ENCODE data around the gene TFDP2. TPM values are rescaled to one million over a fixed set of nuclear protein-coding genes. Genes with fewer than 3 reads are reported as not detected.

Gene TFDP2
- total RNA-seq, 2 donors from 2014 or later: 62.7 to 76.4 TPM

DNA sequence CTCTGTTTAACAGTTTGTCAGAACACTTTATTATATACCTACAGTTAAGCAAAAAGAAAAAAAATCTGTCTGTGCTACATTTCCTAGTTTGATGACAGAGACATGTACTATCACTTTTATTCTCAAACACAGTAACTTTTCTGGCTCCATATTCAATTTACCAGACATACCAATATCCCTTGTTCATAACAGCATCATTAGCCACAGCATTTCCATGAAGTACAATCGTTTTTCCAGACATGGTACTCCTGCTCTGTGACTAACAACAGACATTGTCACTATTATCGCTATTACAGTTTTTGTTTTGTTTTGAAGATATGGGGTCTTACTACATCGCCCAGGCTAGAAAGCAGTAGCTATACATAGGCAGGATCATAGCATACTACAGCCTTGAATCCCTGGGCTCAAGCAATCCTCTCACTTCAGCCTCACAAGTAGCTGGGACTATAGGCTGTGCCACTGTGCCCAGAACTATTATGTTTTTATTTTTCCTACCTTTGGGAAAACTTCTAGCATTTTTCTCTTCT lies 14.5 kb downstream of the TFDP2 start:
- H3K4me1 Mint-ChIP-seq: no peaks in the 10 kb centered on the region
- peaks cover 5% of the 10 kb centered on the region for H3K9me3 Mint-ChIP-seq
- H3K36me3 Mint-ChIP-seq (ENCODE audit: low read depth): peaks cover 20% of the 10 kb centered on the region
- H3K36me3 ChIP-seq (ENCODE audit: control insufficient read depth, insufficient read depth, low read length): no peaks in the 10 kb centered on the region
- no peak for DNase-seq
- no peak for TF ChIP-seq CTCF (conservative IDR thresholded peaks at IDR 0.05)
- H3K4me3 ChIP-seq (ENCODE audit: low read length): no peak overlapping the region
- H3K4me1 ChIP-seq (ENCODE audit: control insufficient read depth, insufficient read depth, low read length): no peaks in the 10 kb centered on the region
- H3K27ac ChIP-seq (ENCODE audit: low read depth, low read length): no peak overlapping the region
- H3K9me3 ChIP-seq (ENCODE audit: control insufficient read depth, low read length): no peaks in the 10 kb centered on the region
- no peaks in the 10 kb centered on the region for H3K27me3 ChIP-seq (ENCODE audit: control insufficient read depth, insufficient read depth, low read length, poor library complexity, severe bottlenecking)
- H3K27me3 Mint-ChIP-seq (ENCODE audit: insufficient read depth): no peaks in the 10 kb centered on the region
- H3K27ac Mint-ChIP-seq: no peak overlapping the region
- no peak overlapping the region for H3K9ac ChIP-seq (ENCODE audit: extremely low read depth, low read length, poor library complexity, severe bottlenecking)
- H3K4me3 Mint-ChIP-seq: no peak overlapping the region
- WGBS, 2 experiments (ENCODE audit: insufficient coverage in 1 of 2, insufficient read length in 1 of 2): 60% methylated on average over 3 of the region's 3 CpGs; no CpG with 5 or more reads in 1 of the 2 experiments

DNA sequence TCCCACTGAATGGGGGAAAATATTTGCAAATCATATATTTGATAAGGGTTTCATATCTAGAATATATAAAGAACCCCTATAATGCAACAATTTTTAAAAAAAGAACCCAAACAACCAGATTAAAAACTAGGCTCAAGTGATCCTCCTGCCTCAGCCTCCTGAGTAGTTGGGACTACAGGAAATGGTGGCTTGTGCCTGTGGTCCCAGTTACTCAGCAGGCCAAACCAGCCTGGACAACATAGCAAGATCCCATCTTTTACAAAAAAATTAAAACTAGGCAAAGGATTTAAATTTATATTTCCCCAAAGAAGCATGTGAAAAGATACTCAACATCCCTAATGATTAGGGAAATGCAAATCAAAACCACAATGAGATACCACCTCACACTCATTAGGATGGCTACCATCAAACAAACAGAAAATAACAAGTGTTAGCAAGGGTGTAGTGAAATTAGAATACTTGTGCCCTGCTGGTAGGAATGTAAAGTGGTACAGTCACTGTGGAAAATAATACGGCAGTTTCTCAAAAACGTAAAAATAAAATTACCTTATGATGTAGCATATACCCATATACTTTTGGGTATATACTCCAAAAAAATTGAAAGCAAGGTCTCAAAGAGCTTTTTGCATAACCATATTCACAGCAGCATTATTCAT lies 19.7 kb downstream of the TFDP2 start:
- 100% methylated on average over 1 of the region's 2 CpGs; no CpG with 5 or more reads in 1 of the 2 experiments for WGBS, 2 experiments (ENCODE audit: insufficient coverage in 1 of 2, insufficient read length in 1 of 2)

GRCh38 chr3:142127941-142128658 lies 21.2 kb downstream of the TFDP2 start:
- peak overlapping the region; percentile 19 for H3K27ac Mint-ChIP-seq
- H3K9ac ChIP-seq (ENCODE audit: extremely low read depth, low read length, poor library complexity, severe bottlenecking): no peak overlapping the region
- DNase-seq: no peak
- H3K27ac ChIP-seq (ENCODE audit: low read depth, low read length): peak overlapping the region; percentile 66
- no peak for TF ChIP-seq CTCF (conservative IDR thresholded peaks at IDR 0.05)
- 81 to 85% methylated on average over 5 to 8 of the region's 8 CpGs for WGBS, 2 experiments (ENCODE audit: insufficient coverage in 1 of 2, insufficient read length in 1 of 2)
- no peaks in the 10 kb centered on the region for H3K27me3 ChIP-seq (ENCODE audit: control insufficient read depth, insufficient read depth, low read length, poor library complexity, severe bottlenecking)
- H3K4me3 Mint-ChIP-seq: no peak overlapping the region
- no peaks in the 10 kb centered on the region for H3K9me3 ChIP-seq (ENCODE audit: control insufficient read depth, low read length)
- no peak overlapping the region for H3K4me3 ChIP-seq (ENCODE audit: low read length)
- H3K9me3 Mint-ChIP-seq: no peaks in the 10 kb centered on the region
- peaks cover 2% of the 10 kb centered on the region for H3K4me1 Mint-ChIP-seq
- H3K27me3 Mint-ChIP-seq (ENCODE audit: insufficient read depth): no peaks in the 10 kb centered on the region
- H3K36me3 ChIP-seq (ENCODE audit: control insufficient read depth, insufficient read depth, low read length): no peaks in the 10 kb centered on the region
- peaks cover 2% of the 10 kb centered on the region for H3K36me3 Mint-ChIP-seq (ENCODE audit: low read depth)
- H3K4me1 ChIP-seq (ENCODE audit: control insufficient read depth, insufficient read depth, low read length): no peaks in the 10 kb centered on the region

More for the DNA sequence above, 19.7 kb downstream of the TFDP2 start:
- Mint-ChIP-seq H3K9me3 (no peaks in the 10 kb centered on the region), H3K4me3 (no peak overlapping the region), H3K4me1 (peaks cover 2% of the 10 kb centered on the region), H3K27ac (no peak overlapping the region), H3K36me3 (ENCODE audit: low read depth) (peaks cover 7% of the 10 kb centered on the region), H3K27me3 (ENCODE audit: insufficient read depth) (no peaks in the 10 kb centered on the region)
- no peaks in the 10 kb centered on the region for H3K4me1 ChIP-seq (ENCODE audit: control insufficient read depth, insufficient read depth, low read length)
- H3K27me3 ChIP-seq (ENCODE audit: control insufficient read depth, insufficient read depth, low read length, poor library complexity, severe bottlenecking): no peaks in the 10 kb centered on the region
- H3K9me3 ChIP-seq (ENCODE audit: control insufficient read depth, low read length): no peaks in the 10 kb centered on the region
- no peaks in the 10 kb centered on the region for H3K36me3 ChIP-seq (ENCODE audit: control insufficient read depth, insufficient read depth, low read length)
- DNase-seq: no peak
- peak; percentile 64 for TF ChIP-seq CTCF (conservative IDR thresholded peaks at IDR 0.05)
- H3K27ac ChIP-seq (ENCODE audit: low read depth, low read length): no peak overlapping the region
- no peak overlapping the region for H3K4me3 ChIP-seq (ENCODE audit: low read length)
- no peak overlapping the region for H3K9ac ChIP-seq (ENCODE audit: extremely low read depth, low read length, poor library complexity, severe bottlenecking)

Measured in endodermal cell (in vitro differentiated cells).